Endodermal cell (in vitro differentiated cells): Measurements from ENCODE around the gene CAPN14. TPM values are rescaled to one million over a fixed set of nuclear protein-coding genes. Genes with fewer than 3 reads are reported as not detected.

Experiments
- DNase-seq: peaks from one replicate; pipeline ENCODE4 v3.0.0-alpha.2; 2017
- H3K27ac ChIP-seq: 2 replicates; pipeline ENCODE4 v1.5.1; 2013; ENCODE audit warnings: mild to moderate bottlenecking, low read depth, low read length, moderate library complexity
- H3K27me3 ChIP-seq: 2 replicates; pipeline ENCODE4 v1.6.1; 2013; ENCODE audit warnings: mild to moderate bottlenecking, low read length, moderate library complexity; ENCODE audit not compliant: insufficient read depth, control insufficient read depth, poor library complexity, severe bottlenecking
- H3K36me3 ChIP-seq: 2 replicates; pipeline ENCODE4 v1.7.0; 2013; ENCODE audit warnings: mild to moderate bottlenecking, low read length, moderate library complexity; ENCODE audit not compliant: control insufficient read depth, insufficient read depth
- H3K4me1 ChIP-seq: one replicate; pipeline ENCODE4 v1.7.0; 2013; ENCODE audit warnings: low read length; ENCODE audit not compliant: control insufficient read depth, insufficient read depth
- H3K4me3 ChIP-seq: 2 replicates; pipeline ENCODE4 v1.5.1; 2013; ENCODE audit warnings: mild to moderate bottlenecking, low read length, moderate library complexity
- H3K9ac ChIP-seq: 2 replicates; pipeline ENCODE4 v1.6.1; 2013; ENCODE audit warnings: mild to moderate bottlenecking, low read length, moderate library complexity; ENCODE audit not compliant: poor library complexity, severe bottlenecking; ENCODE audit errors: extremely low read depth
- H3K9me3 ChIP-seq: 2 replicates; pipeline ENCODE4 v1.6.1; 2013; ENCODE audit warnings: mild to moderate bottlenecking, low read length, moderate library complexity; ENCODE audit not compliant: control insufficient read depth
- H3K27ac Mint-ChIP-seq: 2 replicates; pipeline ENCODE4 v1.8.0; 2020; ENCODE audit warnings: mixed read lengths
- H3K27me3 Mint-ChIP-seq: 2 replicates; pipeline ENCODE4 v1.8.0; 2021; ENCODE audit warnings: mild to moderate bottlenecking, mixed read lengths; ENCODE audit not compliant: insufficient read depth
- H3K36me3 Mint-ChIP-seq: 2 replicates; pipeline ENCODE4 v1.8.0; 2020; ENCODE audit warnings: low read depth, mixed read lengths
- H3K4me1 Mint-ChIP-seq: 2 replicates; pipeline ENCODE4 v1.8.0; 2020; ENCODE audit warnings: mixed read lengths
- H3K4me3 Mint-ChIP-seq: 2 replicates; pipeline ENCODE4 v1.8.0; 2020; ENCODE audit warnings: mild to moderate bottlenecking, moderate library complexity, mixed read lengths
- H3K9me3 Mint-ChIP-seq: 2 replicates; pipeline ENCODE4 v1.8.0; 2020; ENCODE audit warnings: mild to moderate bottlenecking, mixed read lengths
- WGBS, 2 experiments: methylation state at CpG; one replicate each; pipeline versions ENCODE4 v1.1.5 to v1.1.7; 2013; ENCODE audit warnings: missing lambda C conversion rate in 2 of 2, mixed read lengths in 1 of 2; ENCODE audit not compliant: insufficient coverage in 1 of 2, insufficient read length in 1 of 2; 5-methylcytosine and 5-hydroxymethylcytosine counted together
- total RNA-seq, 2 donors: library from RNA; stranded (reverse); fragmentation: NEBNext Ultra II Directional in 1 of 2; extraction: Animal tissue kit (Norgen Biotek cat#: 25700) in 1 of 2; gene quantifications; 2 replicates in 1 of 2; 3 replicates in 1 of 2; pipeline ENCODE4 v1.2.1, GENCODE V29; 2021
- TF ChIP-seq, protein P1 (sequence below): fragments of 200-600 bp; sonication (generic); conservative IDR thresholded peaks from 2 replicates; pipeline ENCODE4 v1.5.0; 2021; ENCODE audit warnings: antibody characterized with exemption, mild to moderate bottlenecking

CAPN14 gene
- total RNA-seq, 2 donors from 2014 or later = 0.31 to 0.40 TPM

DNA sequence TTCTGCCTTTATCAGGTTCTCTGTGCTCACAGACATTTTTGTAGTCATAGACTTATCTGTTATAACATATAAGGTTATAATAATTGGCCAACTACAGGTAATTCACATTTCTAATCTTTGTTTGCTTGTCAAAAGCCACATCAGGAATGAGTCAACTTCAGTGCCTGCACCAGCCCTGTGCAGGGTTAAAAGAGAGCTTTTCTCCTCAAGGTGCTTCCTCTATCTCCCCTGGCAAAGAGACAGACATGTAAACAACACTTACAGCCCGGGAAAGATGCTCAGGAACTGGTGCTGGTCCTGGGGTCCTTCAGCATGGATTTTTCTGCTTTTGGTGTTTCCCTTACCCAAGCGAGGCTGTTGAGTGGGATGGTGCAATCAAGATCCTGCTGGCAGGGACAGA lies 9.0 kb upstream of the CAPN14 start:
- peaks cover 5% of the 10 kb centered on the region for H3K27me3 Mint-ChIP-seq
- 57 to 74% methylated on average over 1 to 2 of the region's 2 CpGs for WGBS, 2 experiments

DNA sequence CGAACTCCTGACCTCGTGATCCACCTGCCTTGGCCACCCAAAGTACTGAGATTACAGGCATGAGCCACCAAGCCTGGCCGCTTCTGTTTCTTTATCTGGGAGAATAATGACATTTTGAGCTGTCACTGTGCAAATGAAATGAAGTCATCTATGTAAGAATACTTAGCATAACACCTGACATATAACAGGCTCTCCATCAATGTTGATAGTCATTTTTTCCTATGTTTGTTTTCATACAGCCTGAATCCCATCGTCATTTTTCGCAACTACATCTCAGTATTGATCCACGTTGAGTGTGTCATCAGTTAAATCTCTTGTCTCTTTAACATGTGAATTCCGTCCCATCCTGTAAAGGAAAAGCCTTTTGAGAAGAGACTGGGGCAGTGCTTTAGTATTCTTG lies 6.4 kb upstream of the CAPN14 start:
- no peak for DNase-seq
- H3K9me3 Mint-ChIP-seq = no peaks in the 10 kb centered on the region
- Histone ChIP-seq H3K9ac (no peak overlapping the region), H3K4me3 (no peak overlapping the region), H3K27ac (no peak overlapping the region), H3K36me3 (no peaks in the 10 kb centered on the region), H3K9me3 (no peaks in the 10 kb centered on the region), H3K27me3 (no peaks in the 10 kb centered on the region), H3K4me1 (no peaks in the 10 kb centered on the region)
- TF ChIP-seq, protein P1, sequence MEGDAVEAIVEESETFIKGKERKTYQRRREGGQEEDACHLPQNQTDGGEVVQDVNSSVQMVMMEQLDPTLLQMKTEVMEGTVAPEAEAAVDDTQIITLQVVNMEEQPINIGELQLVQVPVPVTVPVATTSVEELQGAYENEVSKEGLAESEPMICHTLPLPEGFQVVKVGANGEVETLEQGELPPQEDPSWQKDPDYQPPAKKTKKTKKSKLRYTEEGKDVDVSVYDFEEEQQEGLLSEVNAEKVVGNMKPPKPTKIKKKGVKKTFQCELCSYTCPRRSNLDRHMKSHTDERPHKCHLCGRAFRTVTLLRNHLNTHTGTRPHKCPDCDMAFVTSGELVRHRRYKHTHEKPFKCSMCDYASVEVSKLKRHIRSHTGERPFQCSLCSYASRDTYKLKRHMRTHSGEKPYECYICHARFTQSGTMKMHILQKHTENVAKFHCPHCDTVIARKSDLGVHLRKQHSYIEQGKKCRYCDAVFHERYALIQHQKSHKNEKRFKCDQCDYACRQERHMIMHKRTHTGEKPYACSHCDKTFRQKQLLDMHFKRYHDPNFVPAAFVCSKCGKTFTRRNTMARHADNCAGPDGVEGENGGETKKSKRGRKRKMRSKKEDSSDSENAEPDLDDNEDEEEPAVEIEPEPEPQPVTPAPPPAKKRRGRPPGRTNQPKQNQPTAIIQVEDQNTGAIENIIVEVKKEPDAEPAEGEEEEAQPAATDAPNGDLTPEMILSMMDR = no peak
- H3K4me1 Mint-ChIP-seq = peaks cover under 1% of the 10 kb centered on the region
- no peak overlapping the region for H3K4me3 Mint-ChIP-seq
- 84 to 90% methylated on average over 4 to 7 of the region's 7 CpGs for whole genome bisulfite sequencing, 2 experiments
- H3K36me3 Mint-ChIP-seq = no peaks in the 10 kb centered on the region
- H3K27ac Mint-ChIP-seq = no peak overlapping the region
- peaks cover 12% of the 10 kb centered on the region for H3K27me3 Mint-ChIP-seq

More for the DNA sequence above, 9.0 kb upstream of the CAPN14 start:
- Histone ChIP-seq H3K27ac (no peak overlapping the region), H3K9me3 (no peaks in the 10 kb centered on the region), H3K4me1 (no peaks in the 10 kb centered on the region), H3K36me3 (no peaks in the 10 kb centered on the region), H3K9ac (no peak overlapping the region), H3K27me3 (no peaks in the 10 kb centered on the region), H3K4me3 (no peak overlapping the region)
- no peak for DNase-seq
- Mint-ChIP-seq H3K36me3 (no peaks in the 10 kb centered on the region), H3K27ac (no peak overlapping the region), H3K4me1 (no peaks in the 10 kb centered on the region), H3K4me3 (no peak overlapping the region), H3K9me3 (no peaks in the 10 kb centered on the region)
- TF ChIP-seq, protein P1 = no peak

DNA sequence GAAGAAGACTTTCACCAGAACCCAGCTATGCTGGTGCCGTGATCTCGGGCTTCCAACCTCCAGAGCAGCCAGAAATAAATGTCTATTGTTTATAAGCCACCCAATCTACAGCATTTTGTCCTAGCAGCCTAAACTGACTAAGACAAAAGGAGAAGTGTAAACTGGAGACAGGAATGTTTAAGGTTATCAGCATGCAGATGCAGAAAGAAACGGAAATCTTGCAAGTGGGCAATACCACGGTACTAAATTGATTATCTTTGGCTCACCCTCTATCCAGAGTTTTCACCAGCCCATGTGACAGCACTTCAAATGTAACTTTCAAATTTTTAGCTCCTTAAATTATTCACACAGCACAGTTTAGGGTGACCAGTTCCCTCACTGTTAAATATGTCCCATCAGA lies 5.7 kb upstream of the CAPN14 start:
- 95 to 100% methylated on average over 1 to 4 of the region's 4 CpGs for WGBS, 2 experiments
- Mint-ChIP-seq H3K36me3 (no peaks in the 10 kb centered on the region), H3K4me3 (no peak overlapping the region), H3K27ac (no peak overlapping the region), H3K4me1 (peaks cover 7% of the 10 kb centered on the region), H3K9me3 (no peaks in the 10 kb centered on the region), H3K27me3 (peaks cover 12% of the 10 kb centered on the region)
- Histone ChIP-seq H3K27me3 (no peaks in the 10 kb centered on the region), H3K36me3 (no peaks in the 10 kb centered on the region), H3K4me1 (no peaks in the 10 kb centered on the region), H3K9ac (no peak overlapping the region), H3K9me3 (no peaks in the 10 kb centered on the region), H3K4me3 (no peak overlapping the region), H3K27ac (no peak overlapping the region)
- TF ChIP-seq, protein P1 = no peak
- DNase-seq = no peak
